GM18502 (cell line): ENCODE results near the gene ADIPOQ.
"Not testable (repeated sequence)": the region's sequence is repeated elsewhere in the genome, so short reads cannot be mapped to it uniquely, and the experiment has no call there.

ENCODE experiments used
- ATAC-seq: cut with Tn5 transposase; IDR thresholded peaks from one replicate; pipeline ENCODE4 v1.9.1; 2021; ENCODE audit warnings: mild to moderate bottlenecking; ENCODE audit not compliant: unreplicated experiment, poor library complexity

The ADIPOQ gene

GRCh38 chr3:186825872-186826409, 16.6 kb upstream of the ADIPOQ start:
- no peak for ATAC-seq

GRCh38 chr3:186826410-186826975, 16.0 kb upstream of the ADIPOQ start:
- no peak for ATAC-seq

GRCh38 chr3:186826976-186827857, 15.3 kb upstream of the ADIPOQ start:
- ATAC-seq = peak; percentile 92

- ATAC-seq = no peak
Measured at GRCh38 chr3:186828340-186828739, 14.2 kb upstream of the ADIPOQ start.

GRCh38 chr3:186831798-186832197, 10.7 kb upstream of the ADIPOQ start:
- ATAC-seq = no peak

GRCh38 chr3:186832276-186832675, 10.2 kb upstream of the ADIPOQ start:
- ATAC-seq = no peak

- ATAC-seq = no peak
Measured at GRCh38 chr3:186839874-186840641, 2.5 kb upstream of the ADIPOQ start.

GRCh38 chr3:186841620-186842019, 890 bp upstream of the ADIPOQ start:
- ATAC-seq = no peak

- ATAC-seq = no peak
Measured at GRCh38 chr3:186843039-186843432, 526 bp downstream of the ADIPOQ start.

GRCh38 chr3:186844908-186845307, 2.4 kb downstream of the ADIPOQ start:
- no peak for ATAC-seq

- no peak for ATAC-seq
Measured at GRCh38 chr3:186845756-186846155, 3.2 kb downstream of the ADIPOQ start.

GRCh38 chr3:186847437-186847836, 4.9 kb downstream of the ADIPOQ start:
- no peak for ATAC-seq

GRCh38 chr3:186849374-186849975, 7.0 kb downstream of the ADIPOQ start:
- ATAC-seq = peak; percentile 65

- not testable (repeated sequence) for ATAC-seq
Measured at GRCh38 chr3:186851835-186852234, 9.3 kb downstream of the ADIPOQ start.

GRCh38 chr3:186852994-186853393, 10.5 kb downstream of the ADIPOQ start:
- no peak for ATAC-seq

GRCh38 chr3:186854146-186854545, 11.6 kb downstream of the ADIPOQ start:
- no peak for ATAC-seq

- no peak for ATAC-seq
Measured at GRCh38 chr3:186854954-186855353, 12.4 kb downstream of the ADIPOQ start.

GRCh38 chr3:186857743-186858142, 15.2 kb downstream of the ADIPOQ start:
- no peak for ATAC-seq

- not testable (repeated sequence) for ATAC-seq
Measured at GRCh38 chr3:186865215-186865853, 22.8 kb downstream of the ADIPOQ start.

- ATAC-seq = not testable (repeated sequence)
Measured at GRCh38 chr3:186866095-186866494, 23.6 kb downstream of the ADIPOQ start.
